Panc1 (cell line): ENCODE data around the gene PPP2R1B. TPM values are rescaled to one million over a fixed set of nuclear protein-coding genes. Genes with fewer than 3 reads are reported as not detected.

ENCODE experiments used
- ATAC-seq: fragments of 200-7000 bp; cut with Tn5 transposase; 2 replicates; pipeline ENCODE4 v1.9.1; 2020; ENCODE audit warnings: mild to moderate bottlenecking, moderate library complexity
- BruUV-seq: library from RNA; stranded (reverse); fragments of 400-500 nt; replicated peaks from 2 replicates; lab custom pipeline; 2021; lab: Mats Ljungman, UMichigan
- CTCF ChIA-PET: fragments of 300-600 bp; sonication (Branson Sonifier 250); formaldehyde crosslinking; loops from one replicate; lab custom pipeline; 2022; ENCODE audit warnings: antibody characterized with exemption; lab: Charles Lee
- POLR2A ChIA-PET: fragments of 300-600 bp; sonication (Branson Sonifier 250); formaldehyde crosslinking; loops from one replicate; lab custom pipeline; 2022; ENCODE audit warnings: antibody characterized with exemption; lab: Charles Lee
- DNase-seq: peaks from one replicate; pipeline ENCODE4 v3.0.0-alpha.2; 2010; ENCODE audit warnings: low read depth, low spot score
- H3K27ac ChIP-seq: 2 replicates; pipeline ENCODE4 v1.5.1; 2011; ENCODE audit warnings: mild to moderate bottlenecking, low read length, inconsistent platforms
- H3K27me3 ChIP-seq: fragments of 200-500 bp; sonication (Bioruptor generic); 2 replicates; pipeline ENCODE4 v1.6.0; 2014; ENCODE audit warnings: low read length, inconsistent platforms; ENCODE audit not compliant: control insufficient read depth, insufficient read depth
- H3K36me3 ChIP-seq: fragments of 200-500 bp; sonication (Bioruptor generic); 2 replicates; pipeline ENCODE4 v1.5.1; 2014; ENCODE audit warnings: inconsistent platforms, mild to moderate bottlenecking, low read length, moderate library complexity; ENCODE audit not compliant: control insufficient read depth, insufficient read depth
- H3K4me1 ChIP-seq: 2 replicates; pipeline ENCODE4 v1.5.1; 2011; ENCODE audit warnings: inconsistent platforms, mild to moderate bottlenecking, low read length, moderate library complexity; ENCODE audit not compliant: control insufficient read depth, insufficient read depth
- H3K4me3 ChIP-seq, 2 experiments: 2 replicates each; pipeline ENCODE4 v1.5.1; 2011 to 2012; ENCODE audit warnings: low read depth in 2 of 2, low read length in 2 of 2, mild to moderate bottlenecking in 2 of 2, inconsistent platforms in 1 of 2, moderate library complexity in 1 of 2
- H3K9me3 ChIP-seq: fragments of 200-500 bp; sonication (Bioruptor generic); 2 replicates; pipeline ENCODE4 v1.5.1; 2014; ENCODE audit warnings: low read depth, mild to moderate bottlenecking, inconsistent platforms, low read length, moderate library complexity; ENCODE audit not compliant: control insufficient read depth, insufficient read depth
- CTCF ChIP-seq: fragments of 450-650 bp; IDR thresholded peaks from 2 replicates; pipeline ENCODE4 v1.5.1; 2017; ENCODE audit warnings: mild to moderate bottlenecking
- POLR2AphosphoS5 ChIP-seq: IDR thresholded peaks from 2 replicates; pipeline ENCODE4 v1.6.1; 2012; ENCODE audit warnings: mild to moderate bottlenecking, low read depth, low read length, moderate library complexity
- SIN3A ChIP-seq: IDR thresholded peaks from 2 replicates; pipeline ENCODE4 v1.6.1; 2012; ENCODE audit warnings: low read depth, mild to moderate bottlenecking, low read length, moderate library complexity, borderline replicate concordance; ENCODE audit not compliant: insufficient read depth
- TCF7L2 ChIP-seq: IDR thresholded peaks from 2 replicates; pipeline ENCODE4 v1.6.1; 2011; ENCODE audit warnings: mild to moderate bottlenecking, low read depth, low read length, inconsistent platforms
- in situ Hi-C: cut with HindIII; loops from 2 replicates; pipeline ENCODE4 v1.10.0; 2016; ENCODE audit warnings: low sequenced_read_pairs, low pct_unique_long_range_greater_than_20kb
- intact Hi-C: fragments of 100-400 bp; cut with micrococcal nuclease; formaldehyde crosslinking; loops from one replicate; pipeline ENCODE4 v1.10.0; 2022; ENCODE audit not compliant: unreplicated experiment
- total RNA-seq: library from RNA; stranded (reverse); gene quantifications from one replicate; pipeline ENCODE4 v1.2.1, GENCODE V29; 2021; ENCODE audit not compliant: unreplicated experiment
- TF ChIP-seq, protein P1 (sequence below), 2 experiments: IDR thresholded peaks; 2 replicates each; pipeline ENCODE4 v1.6.1; 2011 to 2012; ENCODE audit warnings: low read depth in 2 of 2, control low read depth in 1 of 2, low read length in 1 of 2, mild to moderate bottlenecking in 1 of 2, moderate library complexity in 1 of 2; ENCODE audit not compliant: insufficient read depth in 1 of 2

Gene PPP2R1B
- total RNA-seq, 1 experiment from 2014 or later = 57.7 TPM

DNA sequence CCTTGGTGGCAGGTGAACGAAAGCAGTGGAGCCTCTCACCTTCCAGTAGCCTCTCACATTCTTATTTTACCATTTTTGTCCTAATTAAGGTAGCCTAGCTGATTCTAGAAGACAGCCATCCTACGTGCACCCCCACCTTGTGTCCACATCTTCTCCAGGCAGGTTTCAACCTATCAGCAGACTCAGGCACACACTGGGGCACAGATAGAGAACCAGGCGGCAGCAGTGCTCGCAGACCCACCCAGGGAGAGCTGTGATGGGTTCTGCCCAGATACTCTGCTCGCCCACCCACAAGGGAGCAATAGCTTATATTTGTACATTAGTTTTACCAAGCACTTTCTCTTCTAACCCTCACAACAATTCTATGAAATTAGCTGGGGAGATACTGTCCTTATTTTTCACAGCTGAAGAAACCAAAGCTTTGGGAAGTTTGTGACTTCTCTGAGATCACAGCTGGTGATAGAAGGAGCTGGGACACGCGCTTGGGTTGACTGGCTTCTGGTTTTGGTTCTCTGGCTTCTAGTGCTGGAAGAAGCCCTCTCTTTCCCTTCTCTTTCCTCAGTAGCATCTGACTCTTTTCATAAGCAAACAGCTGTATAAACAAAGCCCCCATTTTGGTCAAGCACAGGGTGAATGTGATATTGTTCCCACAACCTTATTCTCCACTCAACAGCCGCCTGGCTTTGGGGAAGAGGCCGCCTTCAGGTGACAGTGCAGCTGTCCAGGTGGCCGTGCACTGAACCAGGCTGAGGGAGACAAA, 36.9 kb downstream of the PPP2R1B start:
- Histone ChIP-seq H3K36me3 (peaks cover 10% of the 10 kb centered on the region), H3K27ac (no peak overlapping the region), H3K4me1 (peaks cover 9% of the 10 kb centered on the region; the same call in 1 of the 2 replicates), H3K4me3 (no peak overlapping the region), H3K27me3 (no peaks in the 10 kb centered on the region), H3K9me3 (no peaks in the 10 kb centered on the region)
- POLR2A ChIA-PET = no interaction called here
- no peak for ATAC-seq
- no TSS peak for BruUV-seq
- CTCF ChIA-PET = no interaction called here
- DNase-seq = no peak
- in situ Hi-C loops = no loop called here
- TF ChIP-seq SIN3A = no peak
- TF ChIP-seq CTCF = no peak
- TF ChIP-seq TCF7L2 = no peak
- TF ChIP-seq POLR2AphosphoS5 = no peak; the same call in 1 of the 2 replicates
- TF ChIP-seq, protein P1, sequence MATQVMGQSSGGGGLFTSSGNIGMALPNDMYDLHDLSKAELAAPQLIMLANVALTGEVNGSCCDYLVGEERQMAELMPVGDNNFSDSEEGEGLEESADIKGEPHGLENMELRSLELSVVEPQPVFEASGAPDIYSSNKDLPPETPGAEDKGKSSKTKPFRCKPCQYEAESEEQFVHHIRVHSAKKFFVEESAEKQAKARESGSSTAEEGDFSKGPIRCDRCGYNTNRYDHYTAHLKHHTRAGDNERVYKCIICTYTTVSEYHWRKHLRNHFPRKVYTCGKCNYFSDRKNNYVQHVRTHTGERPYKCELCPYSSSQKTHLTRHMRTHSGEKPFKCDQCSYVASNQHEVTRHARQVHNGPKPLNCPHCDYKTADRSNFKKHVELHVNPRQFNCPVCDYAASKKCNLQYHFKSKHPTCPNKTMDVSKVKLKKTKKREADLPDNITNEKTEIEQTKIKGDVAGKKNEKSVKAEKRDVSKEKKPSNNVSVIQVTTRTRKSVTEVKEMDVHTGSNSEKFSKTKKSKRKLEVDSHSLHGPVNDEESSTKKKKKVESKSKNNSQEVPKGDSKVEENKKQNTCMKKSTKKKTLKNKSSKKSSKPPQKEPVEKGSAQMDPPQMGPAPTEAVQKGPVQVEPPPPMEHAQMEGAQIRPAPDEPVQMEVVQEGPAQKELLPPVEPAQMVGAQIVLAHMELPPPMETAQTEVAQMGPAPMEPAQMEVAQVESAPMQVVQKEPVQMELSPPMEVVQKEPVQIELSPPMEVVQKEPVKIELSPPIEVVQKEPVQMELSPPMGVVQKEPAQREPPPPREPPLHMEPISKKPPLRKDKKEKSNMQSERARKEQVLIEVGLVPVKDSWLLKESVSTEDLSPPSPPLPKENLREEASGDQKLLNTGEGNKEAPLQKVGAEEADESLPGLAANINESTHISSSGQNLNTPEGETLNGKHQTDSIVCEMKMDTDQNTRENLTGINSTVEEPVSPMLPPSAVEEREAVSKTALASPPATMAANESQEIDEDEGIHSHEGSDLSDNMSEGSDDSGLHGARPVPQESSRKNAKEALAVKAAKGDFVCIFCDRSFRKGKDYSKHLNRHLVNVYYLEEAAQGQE (IDR thresholded peaks at IDR 0.05; ENCODE audit: insufficient read depth in 1 of 2, low read depth in 2 of 2, low read length in 1 of 2) = no peak
- intact Hi-C loops = no loop called here

DNA sequence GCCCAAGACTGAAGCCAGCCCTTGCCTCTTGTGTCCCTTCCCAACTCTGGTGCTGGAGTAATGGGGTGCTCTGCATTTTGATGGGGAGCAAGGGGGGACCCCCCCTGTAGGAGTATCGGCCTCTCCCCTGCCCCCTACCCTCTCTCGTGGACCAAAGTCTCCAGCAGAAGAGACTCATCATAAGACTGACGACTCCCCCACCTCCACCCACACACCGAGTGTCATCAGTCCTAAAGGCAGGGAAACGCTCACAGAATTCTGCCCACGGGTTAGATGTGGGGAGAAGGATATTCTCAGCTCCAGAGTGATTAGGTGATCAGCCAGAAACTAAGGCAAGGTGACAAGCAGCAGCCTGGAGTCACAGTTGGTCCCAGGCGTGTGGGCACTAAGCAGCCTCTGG, 38.8 kb downstream of the PPP2R1B start:
- no TSS peak for BruUV-seq
- ChIA-PET POLR2A (no interaction called here), CTCF (no interaction called here)
- in situ Hi-C loops = no loop called here
- Histone ChIP-seq H3K9me3 (no peaks in the 10 kb centered on the region), H3K36me3 (peaks cover 11% of the 10 kb centered on the region), H3K27ac (no peak overlapping the region), H3K4me1 (no peaks in the 10 kb centered on the region), H3K27me3 (no peaks in the 10 kb centered on the region), H3K4me3 (no peak overlapping the region)
- intact Hi-C loops = no loop called here
- ATAC-seq = no peak
- DNase-seq = no peak
- TF ChIP-seq, protein P1 (IDR thresholded peaks at IDR 0.05; ENCODE audit: insufficient read depth in 1 of 2, low read depth in 2 of 2, low read length in 1 of 2) = no peak
- TF ChIP-seq POLR2AphosphoS5 = no peak
- TF ChIP-seq CTCF = no peak
- no peak for TF ChIP-seq TCF7L2
- TF ChIP-seq SIN3A = no peak
